GM10847 (cell line): ENCODE results near the gene ATF6.

ENCODE experiments used
- POLR2A ChIP-seq: IDR thresholded peaks from 2 replicates; pipeline ENCODE4 v1.6.1; 2011; ENCODE audit not compliant: insufficient read length; ENCODE audit errors: extremely low read depth

Gene ATF6

GRCh38 chr1:161730050-161730564 lies 36.0 kb upstream of the ATF6 start:
- TF ChIP-seq POLR2A = no peak

GRCh38 chr1:161731241-161731640 lies 34.9 kb upstream of the ATF6 start:
- TF ChIP-seq POLR2A = no peak

GRCh38 chr1:161731981-161732718 lies 34.0 kb upstream of the ATF6 start:
- no peak for TF ChIP-seq POLR2A

GRCh38 chr1:161733526-161733925 lies 32.6 kb upstream of the ATF6 start:
- TF ChIP-seq POLR2A = no peak

- TF ChIP-seq POLR2A = no peak
Measured at GRCh38 chr1:161735837-161736236, 30.3 kb upstream of the ATF6 start.

DNA sequence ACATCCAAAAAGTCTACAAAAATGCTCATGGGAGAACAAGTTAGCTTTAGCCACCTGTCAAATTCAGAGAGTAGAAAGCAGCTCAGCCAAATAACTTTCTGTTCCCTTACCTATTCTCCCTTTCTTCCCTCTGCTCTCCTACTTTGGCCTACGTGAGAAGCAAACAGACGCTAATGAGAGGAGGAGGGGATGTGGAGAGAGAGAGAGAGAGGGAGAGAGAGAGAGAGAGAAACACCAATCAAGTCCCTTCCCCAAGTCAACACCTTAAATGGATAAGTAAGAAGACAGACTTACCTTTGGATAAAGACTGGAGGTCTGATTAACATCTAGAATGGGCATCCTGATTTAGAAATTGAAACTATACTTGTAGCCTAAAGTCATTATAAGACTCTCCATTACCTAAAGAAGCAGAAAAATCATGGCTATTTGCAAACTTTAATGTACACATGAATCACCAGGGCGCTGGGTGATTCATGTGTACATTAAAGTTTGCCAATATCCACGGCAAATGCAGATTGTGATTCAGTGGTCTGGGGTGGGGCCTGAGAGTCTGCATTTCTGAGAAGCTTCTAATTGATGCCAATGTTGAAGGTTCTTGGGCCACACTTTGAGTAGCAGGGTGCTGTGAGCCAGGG lies 29.7 kb upstream of the ATF6 start:
- no peak for TF ChIP-seq POLR2A

- TF ChIP-seq POLR2A = no peak
Measured at GRCh38 chr1:161737625-161738024, 28.5 kb upstream of the ATF6 start.

GRCh38 chr1:161738627-161739287 lies 27.4 kb upstream of the ATF6 start:
- peak; percentile 16 for TF ChIP-seq POLR2A

- no peak for TF ChIP-seq POLR2A
Measured at GRCh38 chr1:161739865-161740566, 26.1 kb upstream of the ATF6 start.

DNA sequence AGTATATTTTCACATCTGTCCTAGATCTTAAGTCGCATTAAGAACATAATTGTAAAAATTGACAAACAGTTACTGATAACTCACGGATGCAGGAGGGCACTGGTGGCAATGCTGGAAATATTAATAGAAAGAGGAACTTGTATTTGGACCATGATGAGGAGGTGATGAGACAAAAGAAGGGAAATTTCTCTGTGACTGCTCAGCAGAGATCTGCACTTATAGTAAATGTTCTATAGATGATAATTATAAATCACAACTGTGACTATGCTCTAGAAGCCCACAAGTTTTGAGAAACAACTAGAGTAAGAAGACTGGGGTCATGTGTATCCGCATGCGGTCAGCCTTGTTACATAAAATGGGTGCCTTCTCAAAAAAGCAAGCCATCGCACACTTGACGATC lies 25.2 kb upstream of the ATF6 start:
- no peak for TF ChIP-seq POLR2A

GRCh38 chr1:161743231-161743630 lies 22.9 kb upstream of the ATF6 start:
- no peak for TF ChIP-seq POLR2A

GRCh38 chr1:161747801-161748200 lies 18.3 kb upstream of the ATF6 start:
- no peak for TF ChIP-seq POLR2A

- peak; percentile 64 for TF ChIP-seq POLR2A
Measured at GRCh38 chr1:161749509-161750407, 16.4 kb upstream of the ATF6 start, which contains the start of gene DUSP12. DUSP12 (plus strand) TSS chr1:161749786; CDS start chr1:161749802, 16 bp downstream.

- TF ChIP-seq POLR2A = no peak
Measured at GRCh38 chr1:161763522-161764098, 2.5 kb upstream of the ATF6 start.
